Activated CD4-positive, alpha-beta T cell treated with anti-CD3 and anti-CD28 coated beads, Interleukin-2, amount 10 ng/mL, durations not matched to agents 24 days and 14 days (primary cell): ENCODE measurements around the gene PATL2. TPM values are rescaled to one million over a fixed set of nuclear protein-coding genes. Genes with fewer than 3 reads are reported as not detected.
"Not testable (repeated sequence)": the region's sequence is repeated elsewhere in the genome, so short reads cannot be mapped to it uniquely, and the experiment has no call there.

Source experiments
- DNase-seq: peaks from one replicate; pipeline ENCODE4 v3.0.0; 2022
- H3K27ac Mint-ChIP-seq: one replicate; pipeline ENCODE4 v1.8.0; 2022; ENCODE audit warnings: mild to moderate bottlenecking, mixed read lengths
- H3K27me3 Mint-ChIP-seq: one replicate; pipeline ENCODE4 v1.8.0; 2022; ENCODE audit warnings: mixed read lengths
- H3K36me3 Mint-ChIP-seq: one replicate; pipeline ENCODE4 v1.8.0; 2022; ENCODE audit warnings: low read depth, mild to moderate bottlenecking, mixed read lengths
- H3K4me1 Mint-ChIP-seq: one replicate; pipeline ENCODE4 v1.8.0; 2021; ENCODE audit warnings: mixed read lengths
- H3K4me3 Mint-ChIP-seq: one replicate; pipeline ENCODE4 v1.8.0; 2022; ENCODE audit warnings: mild to moderate bottlenecking, moderate library complexity, mixed read lengths
- H3K9me3 Mint-ChIP-seq: one replicate; pipeline ENCODE4 v1.8.0; 2021; ENCODE audit warnings: mixed read lengths
- intact Hi-C: fragments of 100-400 bp; cut with micrococcal nuclease; formaldehyde crosslinking; loops from one replicate; pipeline ENCODE4 v1.15.1; 2023
- total RNA-seq: library from RNA; stranded (reverse); gene quantifications from 2 replicates; pipeline ENCODE4 v1.2.3, GENCODE V29; 2022

PATL2 gene
- total RNA-seq, 1 donor from 2014 or later = 10.9 TPM

DNA sequence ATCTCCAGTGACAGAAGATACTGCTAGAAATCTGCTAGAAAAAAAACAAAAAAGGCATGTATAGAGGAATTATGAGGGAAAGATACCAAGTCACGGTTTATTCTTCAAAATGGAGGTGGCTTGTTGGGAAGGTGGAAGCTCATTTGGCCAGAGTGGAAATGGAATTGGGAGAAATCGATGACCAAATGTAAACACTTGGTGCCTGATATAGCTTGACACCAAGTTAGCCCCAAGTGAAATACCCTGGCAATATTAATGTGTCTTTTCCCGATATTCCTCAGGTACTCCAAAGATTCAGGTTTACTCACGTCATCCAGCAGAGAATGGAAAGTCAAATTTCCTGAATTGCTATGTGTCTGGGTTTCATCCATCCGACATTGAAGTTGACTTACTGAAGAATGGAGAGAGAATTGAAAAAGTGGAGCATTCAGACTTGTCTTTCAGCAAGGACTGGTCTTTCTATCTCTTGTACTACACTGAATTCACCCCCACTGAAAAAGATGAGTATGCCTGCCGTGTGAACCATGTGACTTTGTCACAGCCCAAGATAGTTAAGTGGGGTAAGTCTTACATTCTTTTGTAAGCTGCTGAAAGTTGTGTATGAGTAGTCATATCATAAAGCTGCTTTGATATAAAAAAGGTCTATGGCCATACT, 4.1 kb upstream of the PATL2 start:
- peak; percentile 71 for DNase-seq
- peaks cover 82% of the 10 kb centered on the region for H3K36me3 Mint-ChIP-seq
- intact Hi-C loops = no loop called here
- H3K4me1 Mint-ChIP-seq = peaks cover 60% of the 10 kb centered on the region
- H3K9me3 Mint-ChIP-seq = no peaks in the 10 kb centered on the region
- peak overlapping the region; percentile 90 for H3K27ac Mint-ChIP-seq
- peak overlapping the region; percentile 94 for H3K4me3 Mint-ChIP-seq
- H3K27me3 Mint-ChIP-seq = no peaks in the 10 kb centered on the region

DNA sequence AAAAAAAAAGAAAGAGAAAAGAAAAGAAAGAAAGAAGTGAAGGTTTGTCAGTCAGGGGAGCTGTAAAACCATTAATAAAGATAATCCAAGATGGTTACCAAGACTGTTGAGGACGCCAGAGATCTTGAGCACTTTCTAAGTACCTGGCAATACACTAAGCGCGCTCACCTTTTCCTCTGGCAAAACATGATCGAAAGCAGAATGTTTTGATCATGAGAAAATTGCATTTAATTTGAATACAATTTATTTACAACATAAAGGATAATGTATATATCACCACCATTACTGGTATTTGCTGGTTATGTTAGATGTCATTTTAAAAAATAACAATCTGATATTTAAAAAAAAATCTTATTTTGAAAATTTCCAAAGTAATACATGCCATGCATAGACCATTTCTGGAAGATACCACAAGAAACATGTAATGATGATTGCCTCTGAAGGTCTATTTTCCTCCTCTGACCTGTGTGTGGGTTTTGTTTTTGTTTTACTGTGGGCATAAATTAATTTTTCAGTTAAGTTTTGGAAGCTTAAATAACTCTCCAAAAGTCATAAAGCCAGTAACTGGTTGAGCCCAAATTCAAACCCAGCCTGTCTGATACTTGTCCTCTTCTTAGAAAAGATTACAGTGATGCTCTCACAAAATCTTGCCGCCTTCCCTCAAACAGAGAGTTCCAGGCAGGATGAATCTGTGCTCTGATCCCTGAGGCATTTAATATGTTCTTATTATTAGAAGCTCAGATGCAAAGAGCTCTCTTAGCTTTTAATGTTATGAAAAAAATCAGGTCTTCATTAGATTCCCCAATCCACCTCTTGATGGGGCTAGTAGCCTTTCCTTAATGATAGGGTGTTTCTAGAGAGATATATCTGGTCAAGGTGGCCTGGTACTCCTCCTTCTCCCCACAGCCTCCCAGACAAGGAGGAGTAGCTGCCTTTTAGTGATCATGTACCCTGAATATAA, 2.2 kb upstream of the PATL2 start:
- intact Hi-C loops = loop anchor here (2.0 to 5.0 kb wide), 2 partner anchors 176 to 489 kb away; partner anchors contain the start of gene EIF3J
- H3K36me3 Mint-ChIP-seq = peaks cover 78% of the 10 kb centered on the region
- no peaks in the 10 kb centered on the region for H3K27me3 Mint-ChIP-seq
- no peaks in the 10 kb centered on the region for H3K9me3 Mint-ChIP-seq
- peak overlapping the region; percentile 94 for H3K4me3 Mint-ChIP-seq
- peak overlapping the region; percentile 100 for H3K27ac Mint-ChIP-seq
- DNase-seq = peak; percentile 74
- H3K4me1 Mint-ChIP-seq = peaks cover 57% of the 10 kb centered on the region

DNA sequence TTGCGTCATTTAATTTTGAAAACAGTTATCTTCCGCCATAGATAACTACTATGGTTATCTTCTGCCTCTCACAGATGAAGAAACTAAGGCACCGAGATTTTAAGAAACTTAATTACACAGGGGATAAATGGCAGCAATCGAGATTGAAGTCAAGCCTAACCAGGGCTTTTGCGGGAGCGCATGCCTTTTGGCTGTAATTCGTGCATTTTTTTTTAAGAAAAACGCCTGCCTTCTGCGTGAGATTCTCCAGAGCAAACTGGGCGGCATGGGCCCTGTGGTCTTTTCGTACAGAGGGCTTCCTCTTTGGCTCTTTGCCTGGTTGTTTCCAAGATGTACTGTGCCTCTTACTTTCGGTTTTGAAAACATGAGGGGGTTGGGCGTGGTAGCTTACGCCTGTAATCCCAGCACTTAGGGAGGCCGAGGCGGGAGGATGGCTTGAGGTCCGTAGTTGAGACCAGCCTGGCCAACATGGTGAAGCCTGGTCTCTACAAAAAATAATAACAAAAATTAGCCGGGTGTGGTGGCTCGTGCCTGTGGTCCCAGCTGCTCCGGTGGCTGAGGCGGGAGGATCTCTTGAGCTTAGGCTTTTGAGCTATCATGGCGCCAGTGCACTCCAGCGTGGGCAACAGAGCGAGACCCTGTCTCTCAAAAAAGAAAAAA, 1.4 kb upstream of the PATL2 start:
- DNase-seq = peak; percentile 93
- peaks cover 73% of the 10 kb centered on the region for H3K36me3 Mint-ChIP-seq
- H3K27me3 Mint-ChIP-seq = no peaks in the 10 kb centered on the region
- intact Hi-C loops = loop anchor here (2.0 to 5.0 kb wide), 2 partner anchors 176 to 490 kb away; partner anchors contain the start of gene EIF3J
- peak overlapping the region; percentile 94 for H3K4me3 Mint-ChIP-seq
- H3K4me1 Mint-ChIP-seq = peaks cover 52% of the 10 kb centered on the region
- H3K27ac Mint-ChIP-seq = peak overlapping the region; percentile 100
- H3K9me3 Mint-ChIP-seq = no peaks in the 10 kb centered on the region

DNA sequence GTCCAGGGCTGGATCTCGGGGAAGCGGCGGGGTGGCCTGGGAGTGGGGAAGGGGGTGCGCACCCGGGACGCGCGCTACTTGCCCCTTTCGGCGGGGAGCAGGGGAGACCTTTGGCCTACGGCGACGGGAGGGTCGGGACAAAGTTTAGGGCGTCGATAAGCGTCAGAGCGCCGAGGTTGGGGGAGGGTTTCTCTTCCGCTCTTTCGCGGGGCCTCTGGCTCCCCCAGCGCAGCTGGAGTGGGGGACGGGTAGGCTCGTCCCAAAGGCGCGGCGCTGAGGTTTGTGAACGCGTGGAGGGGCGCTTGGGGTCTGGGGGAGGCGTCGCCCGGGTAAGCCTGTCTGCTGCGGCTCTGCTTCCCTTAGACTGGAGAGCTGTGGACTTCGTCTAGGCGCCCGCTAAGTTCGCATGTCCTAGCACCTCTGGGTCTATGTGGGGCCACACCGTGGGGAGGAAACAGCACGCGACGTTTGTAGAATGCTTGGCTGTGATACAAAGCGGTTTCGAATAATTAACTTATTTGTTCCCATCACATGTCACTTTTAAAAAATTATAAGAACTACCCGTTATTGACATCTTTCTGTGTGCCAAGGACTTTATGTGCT, 721 bp upstream of the PATL2 start:
- H3K27ac Mint-ChIP-seq = peak overlapping the region; percentile 100
- peak overlapping the region; percentile 94 for H3K4me3 Mint-ChIP-seq
- peaks cover 47% of the 10 kb centered on the region for H3K4me1 Mint-ChIP-seq
- peaks cover 66% of the 10 kb centered on the region for H3K36me3 Mint-ChIP-seq
- no peaks in the 10 kb centered on the region for H3K9me3 Mint-ChIP-seq
- DNase-seq = peak; percentile 89
- intact Hi-C loops = loop anchor here (1.0 to 5.0 kb wide), 6 partner anchors 7 to 490 kb away; partner anchors contain the start of genes CTDSPL2, EIF3J and SPG11
- no peaks in the 10 kb centered on the region for H3K27me3 Mint-ChIP-seq

DNA sequence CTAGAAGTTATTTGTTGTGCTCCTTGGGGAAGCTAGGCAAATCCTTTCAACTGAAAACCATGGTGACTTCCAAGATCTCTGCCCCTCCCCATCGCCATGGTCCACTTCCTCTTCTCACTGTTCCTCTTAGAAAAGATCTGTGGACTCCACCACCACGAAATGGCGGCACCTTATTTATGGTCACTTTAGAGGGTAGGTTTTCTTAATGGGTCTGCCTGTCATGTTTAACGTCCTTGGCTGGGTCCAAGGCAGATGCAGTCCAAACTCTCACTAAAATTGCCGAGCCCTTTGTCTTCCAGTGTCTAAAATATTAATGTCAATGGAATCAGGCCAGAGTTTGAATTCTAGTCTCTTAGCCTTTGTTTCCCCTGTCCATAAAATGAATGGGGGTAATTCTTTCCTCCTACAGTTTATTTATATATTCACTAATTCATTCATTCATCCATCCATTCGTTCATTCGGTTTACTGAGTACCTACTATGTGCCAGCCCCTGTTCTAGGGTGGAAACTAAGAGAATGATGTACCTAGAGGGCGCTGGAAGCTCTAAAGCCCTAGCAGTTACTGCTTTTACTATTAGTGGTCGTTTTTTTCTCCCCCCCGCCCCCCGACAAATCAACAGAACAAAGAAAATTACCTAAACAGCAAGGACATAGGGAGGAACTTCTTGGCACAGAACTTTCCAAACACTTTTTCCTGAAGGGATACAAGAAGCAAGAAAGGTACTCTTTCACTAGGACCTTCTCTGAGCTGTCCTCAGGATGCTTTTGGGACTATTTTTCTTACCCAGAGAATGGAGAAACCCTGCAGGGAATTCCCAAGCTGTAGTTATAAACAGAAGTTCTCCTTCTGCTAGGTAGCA, 657 bp downstream of the PATL2 start:
- Mint-ChIP-seq H3K27me3 (no peaks in the 10 kb centered on the region), H3K4me1 (peaks cover 39% of the 10 kb centered on the region), H3K27ac (peak overlapping the region; percentile 100), H3K36me3 (peaks cover 56% of the 10 kb centered on the region), H3K4me3 (peak overlapping the region; percentile 94), H3K9me3 (peaks cover 1% of the 10 kb centered on the region)
- DNase-seq = peak; percentile 83
- intact Hi-C loops = loop anchor here (1.0 to 5.0 kb wide), 6 partner anchors 9 to 492 kb away; partner anchors contain the start of genes CTDSPL2 and SPG11

DNA sequence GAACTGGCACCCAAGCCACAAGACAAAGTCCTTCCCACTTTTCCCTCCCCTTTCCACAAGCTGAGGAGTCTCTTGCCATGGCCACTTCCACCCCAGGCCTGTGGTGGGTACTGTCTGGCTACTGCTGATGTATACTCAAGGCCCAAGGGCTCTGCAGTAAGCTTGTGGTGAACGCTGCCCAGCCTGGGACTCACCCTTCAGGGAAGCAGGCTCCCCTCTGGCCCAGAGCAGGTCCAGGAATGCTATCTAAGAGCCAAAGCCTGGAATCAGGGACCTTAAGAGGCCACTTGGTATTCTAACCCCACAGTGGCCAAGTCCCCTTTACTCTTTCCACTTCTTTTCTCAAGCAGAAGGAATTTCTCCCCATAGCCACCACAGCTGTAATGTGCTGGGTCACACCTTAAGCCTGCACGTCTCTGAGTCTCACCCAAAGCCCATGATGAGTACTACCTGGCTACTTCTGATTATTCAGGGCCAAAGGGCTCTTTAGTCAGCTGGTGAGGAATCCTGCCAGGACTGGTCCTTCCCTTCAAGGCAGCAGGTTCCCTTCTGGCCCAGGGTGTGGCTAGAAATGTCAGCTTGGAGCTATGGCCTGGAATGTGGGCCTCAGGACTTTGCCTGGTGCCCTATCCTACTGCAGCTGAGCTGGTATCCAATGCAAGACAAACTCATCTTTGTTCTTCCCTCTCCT, 4.0 kb downstream of the PATL2 start:
- Mint-ChIP-seq H3K27me3 (no peaks in the 10 kb centered on the region), H3K36me3 (peaks cover 44% of the 10 kb centered on the region), H3K9me3 (peaks cover 21% of the 10 kb centered on the region), H3K4me3 (no peak overlapping the region), H3K4me1 (peaks cover 24% of the 10 kb centered on the region), H3K27ac (no peak overlapping the region)
- intact Hi-C loops = no loop called here
- no peak for DNase-seq

DNA sequence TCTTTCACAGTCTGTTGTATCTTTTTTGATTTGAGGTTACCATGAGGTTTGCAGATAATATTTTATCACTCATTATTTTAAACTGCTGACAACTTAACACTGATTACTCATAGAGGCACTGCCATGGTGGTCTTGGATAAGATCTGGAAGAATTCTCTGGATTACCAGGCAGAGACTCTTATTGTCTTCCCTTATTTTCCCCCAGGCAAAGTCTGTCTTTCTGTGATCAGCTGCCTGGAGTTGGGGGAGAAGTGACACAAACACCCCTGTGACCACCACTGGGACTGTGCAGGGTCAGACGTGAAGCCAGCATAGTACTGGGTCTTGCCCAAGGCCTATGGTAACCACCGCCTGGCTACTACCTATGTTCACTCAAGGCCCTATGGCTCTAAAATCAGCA, 4.7 kb downstream of the PATL2 start:
- H3K27ac Mint-ChIP-seq = no peak overlapping the region
- peaks cover 26% of the 10 kb centered on the region for H3K4me1 Mint-ChIP-seq
- H3K4me3 Mint-ChIP-seq = no peak overlapping the region

DNA sequence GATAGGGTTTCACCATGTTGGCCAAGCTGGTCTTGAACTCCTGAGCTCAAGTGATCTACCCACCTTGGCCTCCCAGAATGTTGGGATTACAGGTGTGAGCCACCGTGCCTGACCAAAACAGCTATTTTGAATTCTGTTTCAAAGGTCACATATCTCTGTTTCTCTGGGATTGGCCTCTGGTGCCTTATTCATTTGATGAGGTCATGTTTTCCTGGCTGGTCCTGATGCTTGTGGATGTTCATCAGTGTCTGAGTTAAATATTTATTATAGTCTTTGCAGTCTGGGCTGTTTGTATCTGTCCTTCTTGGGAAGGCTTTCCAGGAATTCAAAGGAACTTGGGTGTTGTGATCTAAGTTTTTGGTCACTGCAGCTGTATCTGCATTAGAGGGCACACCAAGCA, 5.1 kb downstream of the PATL2 start:
- intact Hi-C loops = no loop called here
- Mint-ChIP-seq H3K36me3 (peaks cover 41% of the 10 kb centered on the region), H3K9me3 (peaks cover 26% of the 10 kb centered on the region), H3K4me1 (peaks cover 27% of the 10 kb centered on the region), H3K27me3 (no peaks in the 10 kb centered on the region), H3K4me3 (no peak overlapping the region), H3K27ac (no peak overlapping the region)
- no peak for DNase-seq

More for the DNA sequence above, 4.7 kb downstream of the PATL2 start:
- Mint-ChIP-seq H3K9me3 (peaks cover 26% of the 10 kb centered on the region), H3K27me3 (no peaks in the 10 kb centered on the region), H3K36me3 (peaks cover 43% of the 10 kb centered on the region)
- intact Hi-C loops = no loop called here
- DNase-seq = no peak

DNA sequence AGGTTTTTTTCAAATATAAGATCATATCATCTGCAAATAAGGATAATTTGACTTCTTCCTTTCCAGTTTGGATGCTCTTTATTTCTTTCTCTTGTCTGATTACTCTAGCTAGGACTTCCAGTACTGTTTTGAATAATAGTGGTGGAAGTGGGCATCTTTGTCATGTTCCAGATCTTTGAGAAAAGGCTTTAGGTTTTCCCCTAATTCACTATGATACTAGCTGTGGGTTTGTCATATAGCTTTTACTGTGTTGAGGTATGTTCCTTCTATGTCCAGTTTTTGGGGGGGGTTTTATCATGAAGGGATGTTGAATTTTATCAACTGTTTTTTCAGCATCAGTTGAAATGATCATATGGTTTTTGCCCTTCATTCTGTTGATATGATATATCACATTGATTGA, 10.4 kb downstream of the PATL2 start:
- not testable (repeated sequence) for H3K4me3 Mint-ChIP-seq, H3K27ac Mint-ChIP-seq

DNA sequence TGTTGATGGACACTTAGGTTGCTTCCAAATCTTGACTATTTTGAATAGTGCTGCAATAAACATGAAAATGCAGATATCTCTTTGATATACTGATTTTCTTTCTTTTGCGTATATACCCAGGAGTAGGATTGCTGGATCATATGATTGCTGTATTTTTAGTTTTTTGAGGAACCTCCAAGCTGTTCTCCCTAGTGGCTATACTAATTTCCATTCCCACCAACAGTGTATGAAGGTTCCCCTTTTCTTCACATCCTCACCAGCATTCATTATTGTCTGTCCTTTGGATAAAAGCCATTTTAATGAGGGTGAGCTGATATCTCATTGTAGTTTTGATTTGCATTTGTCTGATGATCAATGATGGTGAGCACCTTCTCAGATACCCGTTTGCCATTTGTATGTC, 12.5 kb downstream of the PATL2 start:
- Mint-ChIP-seq H3K4me1 (peaks cover 19% of the 10 kb centered on the region), H3K9me3 (peaks cover 30% of the 10 kb centered on the region), H3K4me3 (no peak overlapping the region), H3K36me3 (peaks cover 23% of the 10 kb centered on the region), H3K27ac (no peak overlapping the region), H3K27me3 (peaks cover 15% of the 10 kb centered on the region)
- intact Hi-C loops = no loop called here
- no peak for DNase-seq

More for the DNA sequence above, 10.4 kb downstream of the PATL2 start:
- peaks cover 15% of the 10 kb centered on the region for H3K27me3 Mint-ChIP-seq
- intact Hi-C loops = loop anchor here (2.0 kb wide), 1 partner anchor 24 kb away; no protein-coding TSS in a partner anchor
- peaks cover 10% of the 10 kb centered on the region for H3K4me1 Mint-ChIP-seq
- peaks cover 36% of the 10 kb centered on the region for H3K36me3 Mint-ChIP-seq
- DNase-seq = not testable (repeated sequence)
- peaks cover 42% of the 10 kb centered on the region for H3K9me3 Mint-ChIP-seq

DNA sequence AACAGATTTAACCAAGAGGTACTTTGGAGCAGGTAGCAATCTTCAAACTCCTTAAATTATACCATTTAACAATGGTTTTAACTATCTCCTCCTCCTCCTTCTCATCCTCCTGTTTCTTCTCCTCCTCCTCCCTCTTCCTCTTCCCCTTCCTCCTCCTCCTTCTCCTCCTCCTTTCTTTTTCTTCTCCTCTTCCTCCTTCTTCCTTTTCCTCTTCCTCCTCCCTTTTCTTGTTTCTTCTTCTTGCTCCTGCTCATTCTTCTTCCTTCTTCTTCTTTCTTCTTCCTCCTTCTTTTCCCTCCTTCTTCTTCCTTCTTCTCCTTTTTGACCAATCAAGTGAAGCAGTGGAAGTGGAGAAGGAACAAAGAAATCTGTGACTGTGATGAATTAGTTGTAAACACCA, 14.1 kb downstream of the PATL2 start:
- intact Hi-C loops = no loop called here
- peaks cover 15% of the 10 kb centered on the region for H3K27me3 Mint-ChIP-seq
- H3K4me1 Mint-ChIP-seq = peaks cover 19% of the 10 kb centered on the region
- H3K9me3 Mint-ChIP-seq = peaks cover 21% of the 10 kb centered on the region
- no peak overlapping the region for H3K27ac Mint-ChIP-seq
- H3K4me3 Mint-ChIP-seq = no peak overlapping the region
- DNase-seq = no peak
- peaks cover 15% of the 10 kb centered on the region for H3K36me3 Mint-ChIP-seq

DNA sequence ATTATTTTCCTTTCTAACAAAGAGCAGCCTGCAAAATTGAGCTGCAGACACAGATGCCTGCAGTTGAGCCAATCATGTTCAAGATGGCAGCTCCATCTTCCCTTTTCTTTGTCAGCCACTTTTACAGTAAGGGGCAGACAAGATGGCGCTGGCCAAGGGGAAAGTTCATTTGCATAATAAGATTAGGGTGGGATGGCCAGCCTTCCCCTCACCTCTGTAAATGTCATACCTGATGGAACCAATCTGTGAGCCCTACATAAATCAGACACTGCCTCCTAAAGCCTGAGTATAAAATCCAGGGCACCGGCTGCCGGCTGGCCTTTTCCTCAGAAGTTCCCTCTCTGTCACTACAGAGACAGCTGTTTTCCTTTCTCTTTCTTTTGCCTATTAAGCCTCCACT, 15.8 kb downstream of the PATL2 start:
- DNase-seq = no peak
- peaks cover 12% of the 10 kb centered on the region for H3K4me1 Mint-ChIP-seq
- H3K9me3 Mint-ChIP-seq = peaks cover 10% of the 10 kb centered on the region
- intact Hi-C loops = no loop called here
- H3K27ac Mint-ChIP-seq = no peak overlapping the region
- peaks cover 5% of the 10 kb centered on the region for H3K36me3 Mint-ChIP-seq
- H3K4me3 Mint-ChIP-seq = no peak overlapping the region
- H3K27me3 Mint-ChIP-seq = peaks cover 15% of the 10 kb centered on the region
